CD14-positive monocyte (primary cell): ENCODE results near the gene DNAH9. TPM values are rescaled to one million over a fixed set of nuclear protein-coding genes. Genes with fewer than 3 reads are reported as not detected.

ENCODE experiments used
- DNase-seq, 3 donors: peaks; one replicate each; pipeline ENCODE4 v3.0.0-alpha.2; 2011 to 2022
- H2AFZ ChIP-seq: 2 replicates; pipeline ENCODE4 v1.6.0; 2012; ENCODE audit warnings: mild to moderate bottlenecking, low read depth, low read length, inconsistent platforms; ENCODE audit not compliant: insufficient read depth, poor library complexity, severe bottlenecking
- H3K27ac ChIP-seq, 2 donors: 1 replicate in 1 of 2; 2 replicates in 1 of 2; pipeline ENCODE4 v1.5.1; 2012 to 2013; ENCODE audit warnings: low read length in 2 of 2, control low read depth in 1 of 2, inconsistent platforms in 1 of 2, low read depth in 1 of 2, mild to moderate bottlenecking in 1 of 2
- H3K27me3 ChIP-seq, 2 donors: one replicate each; pipeline versions ENCODE4 v1.6.0 to v1.6.1; 2011 to 2013; ENCODE audit warnings: low read length in 2 of 2; ENCODE audit not compliant: control insufficient read depth in 2 of 2, insufficient read depth in 2 of 2
- H3K36me3 ChIP-seq, 2 donors: replicated peaks in 1 of 2; 1 replicate in 1 of 2; 2 replicates in 1 of 2; pipeline versions ENCODE4 v1.5.1 to v1.6.1; 2012 to 2013; ENCODE audit warnings: low read length in 2 of 2, control low read depth in 1 of 2, inconsistent platforms in 1 of 2, mild to moderate bottlenecking in 1 of 2; ENCODE audit not compliant: insufficient read depth in 2 of 2, control insufficient read depth in 1 of 2
- H3K4me1 ChIP-seq, 2 donors: 1 replicate in 1 of 2; 2 replicates in 1 of 2; pipeline versions ENCODE4 v1.5.1 to v1.6.1; 2012 to 2013; ENCODE audit warnings: low read length in 2 of 2, control low read depth in 1 of 2, inconsistent platforms in 1 of 2, mild to moderate bottlenecking in 1 of 2, moderate library complexity in 1 of 2; ENCODE audit not compliant: insufficient read depth in 2 of 2, control insufficient read depth in 1 of 2
- H3K4me2 ChIP-seq: replicated peaks from 2 replicates; pipeline ENCODE3; 2012; ENCODE audit warnings: low read length, moderate library complexity, mild to moderate bottlenecking; ENCODE audit not compliant: poor library complexity, severe bottlenecking; ENCODE audit errors: extremely low read depth
- H3K4me3 ChIP-seq, 3 experiments: fragments of 200-600 bp in 1 of 3; sonication (generic) in 1 of 3; replicated peaks in 1 of 3; 1 replicate in 2 of 3; 2 replicates in 1 of 3; pipeline ENCODE4 v1.5.1; 2011 to 2013; ENCODE audit warnings: low read length in 3 of 3, mild to moderate bottlenecking in 3 of 3, control low read depth in 2 of 3, low read depth in 2 of 3, inconsistent platforms in 1 of 3, moderate library complexity in 1 of 3
- H3K79me2 ChIP-seq: 2 replicates; pipeline ENCODE4 v1.6.0; 2012; ENCODE audit warnings: mild to moderate bottlenecking, control low read depth, inconsistent platforms, low read length, moderate library complexity; ENCODE audit not compliant: insufficient read depth
- H3K9ac ChIP-seq: 2 replicates; pipeline ENCODE4 v1.6.0; 2017; ENCODE audit warnings: low read length, mild to moderate bottlenecking; ENCODE audit not compliant: insufficient read depth, poor library complexity, severe bottlenecking
- H3K9me3 ChIP-seq, 2 donors: replicated peaks in 1 of 2; 1 replicate in 1 of 2; 2 replicates in 1 of 2; pipeline versions ENCODE4 v1.5.1 to v1.6.1; 2012 to 2013; ENCODE audit warnings: low read length in 2 of 2, control low read depth in 1 of 2; ENCODE audit not compliant: control insufficient read depth in 1 of 2, insufficient read depth in 1 of 2
- H4K20me1 ChIP-seq: 2 replicates; pipeline ENCODE4 v1.6.0; 2012; ENCODE audit warnings: mild to moderate bottlenecking, low read length, control low read depth, moderate library complexity; ENCODE audit not compliant: insufficient read depth
- H3K27ac Mint-ChIP-seq, 7 donors: one replicate each; pipeline ENCODE4 v1.8.0; 2020; ENCODE audit warnings: mild to moderate bottlenecking in 7 of 7, mixed read lengths in 7 of 7, moderate library complexity in 6 of 7, inconsistent platforms in 2 of 7
- H3K27me3 Mint-ChIP-seq, 3 donors: one replicate each; pipeline ENCODE4 v1.8.0; 2021 to 2022; ENCODE audit warnings: low read depth in 3 of 3, mild to moderate bottlenecking in 3 of 3, mixed read lengths in 3 of 3, moderate library complexity in 3 of 3, inconsistent platforms in 1 of 3
- H3K36me3 Mint-ChIP-seq, 2 donors: one replicate each; pipeline ENCODE4 v1.8.0; 2020; ENCODE audit warnings: mixed read lengths in 2 of 2, inconsistent platforms in 1 of 2, mild to moderate bottlenecking in 1 of 2
- H3K4me1 Mint-ChIP-seq: one replicate; pipeline ENCODE4 v1.8.0; 2020; ENCODE audit warnings: mild to moderate bottlenecking, mixed read lengths
- H3K4me3 Mint-ChIP-seq, 2 donors: one replicate each; pipeline ENCODE4 v1.8.0; 2020; ENCODE audit warnings: mild to moderate bottlenecking in 2 of 2, mixed read lengths in 2 of 2, moderate library complexity in 1 of 2
- H3K9me3 Mint-ChIP-seq, 7 donors: one replicate each; pipeline ENCODE4 v1.8.0; 2020 to 2022; ENCODE audit warnings: mixed read lengths in 7 of 7, mild to moderate bottlenecking in 6 of 7, moderate library complexity in 6 of 7, inconsistent platforms in 2 of 7
- WGBS: methylation state at CpG from one replicate; pipeline ENCODE4 v1.1.5; 2013; ENCODE audit warnings: missing lambda C conversion rate; ENCODE audit not compliant: insufficient coverage; 5-methylcytosine and 5-hydroxymethylcytosine counted together
- intact Hi-C, 2 donors: fragments of 100-400 bp; cut with micrococcal nuclease; formaldehyde crosslinking; loops; one replicate each; pipeline versions ENCODE4 v1.15.0 to v1.15.1; 2023
- polyA plus RNA-seq, 3 donors: library from polyadenylated mRNA; depleted of rRNA in 1 of 3; unstranded in 2 of 3; stranded (reverse) in 1 of 3; fragments of 300-500 nt in 2 of 3; fragments of >200 nt in 1 of 3; fragmentation: Illumina TruSeq in 2 of 3; gene quantifications; 1 replicate in 2 of 3; 2 replicates in 1 of 3; pipeline ENCODE4 v1.2.3, GENCODE V29; 2012 to 2021
- TF ChIP-seq, protein P1 (sequence below): fragments of 200-600 bp; IDR thresholded peaks from one replicate; pipeline ENCODE4 v1.8.0; 2022; ENCODE audit warnings: antibody characterized with exemption, mild to moderate bottlenecking

DNAH9 gene
- polyA plus RNA-seq, 3 donors, result not detected

GRCh38 chr17:11757815-11758214 lies 159.5 kb downstream of the DNAH9 start:
- intact Hi-C loops, result loop anchor here in 1 of 2 donors (10.0 kb wide), 1 partner anchor 47 kb away; no protein-coding TSS in a partner anchor
- peaks cover 0 to 2% (median 0%) of the 10 kb centered on the region in 3 donors for H3K27me3 Mint-ChIP-seq

DNA sequence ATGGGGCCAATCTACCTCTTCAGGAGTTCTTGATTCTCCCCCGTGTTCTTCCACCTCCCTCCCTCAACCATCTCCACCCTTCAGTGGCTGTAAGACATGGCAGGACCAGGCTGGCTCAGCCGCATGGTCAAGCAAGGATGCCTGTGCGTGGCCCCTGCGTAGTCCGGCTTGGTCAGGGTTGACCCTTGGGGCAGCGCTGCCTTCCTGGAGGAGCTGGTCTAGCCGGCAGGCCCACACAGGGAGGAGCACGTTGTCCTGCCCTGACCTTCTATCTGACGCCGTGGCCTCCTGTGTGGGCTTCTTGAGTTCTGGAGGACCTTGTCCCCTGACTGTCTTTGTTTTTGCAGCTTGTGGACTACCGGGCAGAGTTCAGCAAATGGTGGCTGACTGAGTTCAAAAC lies 169.8 kb downstream of the DNAH9 start:
- H4K20me1 ChIP-seq, result no peaks in the 10 kb centered on the region
- no peak overlapping the region for H3K4me2 ChIP-seq
- no peak overlapping the region for H3K27ac ChIP-seq
- H2AFZ ChIP-seq, result no peak overlapping the region
- intact Hi-C loops, result no loop called here
- H3K4me1 ChIP-seq, result no peaks in the 10 kb centered on the region
- TF ChIP-seq, protein P1, sequence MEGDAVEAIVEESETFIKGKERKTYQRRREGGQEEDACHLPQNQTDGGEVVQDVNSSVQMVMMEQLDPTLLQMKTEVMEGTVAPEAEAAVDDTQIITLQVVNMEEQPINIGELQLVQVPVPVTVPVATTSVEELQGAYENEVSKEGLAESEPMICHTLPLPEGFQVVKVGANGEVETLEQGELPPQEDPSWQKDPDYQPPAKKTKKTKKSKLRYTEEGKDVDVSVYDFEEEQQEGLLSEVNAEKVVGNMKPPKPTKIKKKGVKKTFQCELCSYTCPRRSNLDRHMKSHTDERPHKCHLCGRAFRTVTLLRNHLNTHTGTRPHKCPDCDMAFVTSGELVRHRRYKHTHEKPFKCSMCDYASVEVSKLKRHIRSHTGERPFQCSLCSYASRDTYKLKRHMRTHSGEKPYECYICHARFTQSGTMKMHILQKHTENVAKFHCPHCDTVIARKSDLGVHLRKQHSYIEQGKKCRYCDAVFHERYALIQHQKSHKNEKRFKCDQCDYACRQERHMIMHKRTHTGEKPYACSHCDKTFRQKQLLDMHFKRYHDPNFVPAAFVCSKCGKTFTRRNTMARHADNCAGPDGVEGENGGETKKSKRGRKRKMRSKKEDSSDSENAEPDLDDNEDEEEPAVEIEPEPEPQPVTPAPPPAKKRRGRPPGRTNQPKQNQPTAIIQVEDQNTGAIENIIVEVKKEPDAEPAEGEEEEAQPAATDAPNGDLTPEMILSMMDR, result no peak
- no peak overlapping the region for H3K27ac Mint-ChIP-seq
- H3K36me3 ChIP-seq, result no peaks in the 10 kb centered on the region
- H3K4me1 Mint-ChIP-seq, result no peaks in the 10 kb centered on the region
- peaks cover 11 to 32% (median 27%) of the 10 kb centered on the region in 7 donors for H3K9me3 Mint-ChIP-seq
- no peaks in the 10 kb centered on the region for H3K36me3 Mint-ChIP-seq
- H3K9ac ChIP-seq, result no peak overlapping the region
- no peak overlapping the region for H3K4me3 ChIP-seq
- H3K9me3 ChIP-seq, result peaks cover 26 to 29% of the 10 kb centered on the region in 2 donors
- no peaks in the 10 kb centered on the region for H3K79me2 ChIP-seq
- no peaks in the 10 kb centered on the region for H3K27me3 ChIP-seq
- DNase-seq, result no peak
- no peak overlapping the region for H3K4me3 Mint-ChIP-seq
- 96% methylated on average over 11 of the region's 11 CpGs for WGBS
- H3K27me3 Mint-ChIP-seq, result no peaks in the 10 kb centered on the region

More at GRCh38 chr17:11757815-11758214, 159.5 kb downstream of the DNAH9 start:
- no peaks in the 10 kb centered on the region for H3K36me3 Mint-ChIP-seq
- TF ChIP-seq, protein P1, result no peak
- no peaks in the 10 kb centered on the region for H3K4me1 Mint-ChIP-seq
- Histone ChIP-seq H3K4me2 (no peak overlapping the region), H3K27ac (no peak overlapping the region), H3K4me3 (no peak overlapping the region), H3K79me2 (no peaks in the 10 kb centered on the region), H3K27me3 (no peaks in the 10 kb centered on the region), H3K9me3 (peaks cover 31 to 44% of the 10 kb centered on the region in 2 donors), H2AFZ (no peak overlapping the region), H3K4me1 (no peaks in the 10 kb centered on the region), H3K9ac (no peak overlapping the region), H3K36me3 (no peaks in the 10 kb centered on the region), H4K20me1 (no peaks in the 10 kb centered on the region)
- peaks cover 5 to 55% (median 26%) of the 10 kb centered on the region in 7 donors for H3K9me3 Mint-ChIP-seq
- no peak overlapping the region for H3K27ac Mint-ChIP-seq
- 82% methylated on average over 3 of the region's 5 CpGs for WGBS
- DNase-seq, result no peak
- H3K4me3 Mint-ChIP-seq, result no peak overlapping the region
